Endothelial cell (in vitro differentiated cells): ENCODE results near the gene CPED1. TPM values are rescaled to one million over a fixed set of nuclear protein-coding genes. Genes with fewer than 3 reads are reported as not detected.
A peak's percentile ranks its signal among the peaks of the same experiment; 100 is the strongest.

Experiments used
- DNase-seq: peaks from one replicate; pipeline ENCODE4 v3.0.0; 2021; ENCODE audit warnings: low spot score
- H3K27ac Mint-ChIP-seq: one replicate; pipeline ENCODE4 v1.8.0; 2021; ENCODE audit warnings: mixed read lengths, inconsistent platforms; ENCODE audit not compliant: unreplicated experiment
- H3K27me3 Mint-ChIP-seq: one replicate; pipeline ENCODE4 v1.8.0; 2021; ENCODE audit warnings: mild to moderate bottlenecking, moderate library complexity, mixed read lengths, inconsistent platforms; ENCODE audit not compliant: unreplicated experiment
- H3K36me3 Mint-ChIP-seq: one replicate; pipeline ENCODE4 v1.8.0; 2021; ENCODE audit warnings: mild to moderate bottlenecking, low read depth, mixed read lengths, inconsistent platforms; ENCODE audit not compliant: unreplicated experiment
- H3K4me1 Mint-ChIP-seq: one replicate; pipeline ENCODE4 v1.8.0; 2021; ENCODE audit warnings: mild to moderate bottlenecking, mixed read lengths, inconsistent platforms; ENCODE audit not compliant: unreplicated experiment
- H3K4me3 Mint-ChIP-seq: one replicate; pipeline ENCODE4 v1.8.0; 2021; ENCODE audit warnings: mild to moderate bottlenecking, mixed read lengths, inconsistent platforms; ENCODE audit not compliant: unreplicated experiment
- H3K9me3 Mint-ChIP-seq: one replicate; pipeline ENCODE4 v1.8.0; 2021; ENCODE audit warnings: mixed read lengths, inconsistent platforms; ENCODE audit not compliant: unreplicated experiment
- CTCF ChIP-seq: fragments of 200-600 bp; sonication (generic); IDR thresholded peaks from one replicate; pipeline ENCODE4 v1.5.0; 2021; ENCODE audit warnings: antibody characterized with exemption; ENCODE audit not compliant: unreplicated experiment
- total RNA-seq: library from RNA; stranded (reverse); fragmentation: NEBNext Ultra II Directional; extraction: Animal tissue kit (Norgen Biotek cat#: 25700); gene quantifications from one replicate; pipeline ENCODE4 v1.2.1, GENCODE V29; 2021; ENCODE audit not compliant: unreplicated experiment

Gene CPED1
- total RNA-seq, 1 donor from 2014 or later: 1.8 TPM

- Mint-ChIP-seq H3K4me1 (no peaks in the 10 kb centered on the region), H3K9me3 (no peaks in the 10 kb centered on the region), H3K27me3 (no peaks in the 10 kb centered on the region), H3K4me3 (no peak overlapping the region), H3K36me3 (no peaks in the 10 kb centered on the region), H3K27ac (no peak overlapping the region)
- TF ChIP-seq CTCF: no peak
- no peak for DNase-seq
These were observed 348.9 kb downstream of the CPED1 start for GRCh38 chr7:121337398-121337797.

- no peak overlapping the region for H3K27ac Mint-ChIP-seq
- H3K27me3 Mint-ChIP-seq: no peaks in the 10 kb centered on the region
- H3K36me3 Mint-ChIP-seq: no peaks in the 10 kb centered on the region
- TF ChIP-seq CTCF: no peak
- no peaks in the 10 kb centered on the region for H3K4me1 Mint-ChIP-seq
- H3K4me3 Mint-ChIP-seq: no peak overlapping the region
- no peak for DNase-seq
- no peaks in the 10 kb centered on the region for H3K9me3 Mint-ChIP-seq
These were observed 350.6 kb downstream of the CPED1 start for GRCh38 chr7:121339082-121339481.

GRCh38 chr7:121341933-121342332 is 353.4 kb downstream of the CPED1 start:
- Mint-ChIP-seq H3K36me3 (peaks cover 4% of the 10 kb centered on the region), H3K27me3 (no peaks in the 10 kb centered on the region), H3K27ac (peak overlapping the region; percentile 57), H3K9me3 (no peaks in the 10 kb centered on the region), H3K4me1 (no peaks in the 10 kb centered on the region), H3K4me3 (no peak overlapping the region)
- DNase-seq: no peak
- no peak for TF ChIP-seq CTCF

GRCh38 chr7:121342631-121343030 is 354.1 kb downstream of the CPED1 start:
- no peak for TF ChIP-seq CTCF
- Mint-ChIP-seq H3K36me3 (peaks cover 10% of the 10 kb centered on the region), H3K27ac (no peak overlapping the region), H3K9me3 (no peaks in the 10 kb centered on the region), H3K4me3 (no peak overlapping the region), H3K4me1 (no peaks in the 10 kb centered on the region), H3K27me3 (no peaks in the 10 kb centered on the region)
- DNase-seq: no peak

GRCh38 chr7:121343302-121343701 is 354.8 kb downstream of the CPED1 start:
- Mint-ChIP-seq H3K27ac (no peak overlapping the region), H3K4me3 (no peak overlapping the region), H3K27me3 (no peaks in the 10 kb centered on the region), H3K4me1 (no peaks in the 10 kb centered on the region), H3K9me3 (no peaks in the 10 kb centered on the region), H3K36me3 (peaks cover 10% of the 10 kb centered on the region)
- TF ChIP-seq CTCF: no peak
- DNase-seq: no peak
